Measurements from ENCODE around the gene RTKN2.

Gene RTKN2

GRCh38 chr10:62214364-62214874 is 54.2 kb downstream of the RTKN2 start:
- no peak for DNase-seq

- DNase-seq, result no peak
Observed at GRCh38 chr10:62205750-62206399, 62.8 kb downstream of the RTKN2 start.

- no peak for DNase-seq
Observed at GRCh38 chr10:62199584-62199983, 69.1 kb downstream of the RTKN2 start.

- DNase-seq, result no peak
Observed at GRCh38 chr10:62196528-62196927, 72.1 kb downstream of the RTKN2 start.

- DNase-seq, result no peak
Observed at GRCh38 chr10:62195675-62195926, 73.0 kb downstream of the RTKN2 start.

- DNase-seq, result no peak
Observed at GRCh38 chr10:62194924-62195674, 73.5 kb downstream of the RTKN2 start.

GRCh38 chr10:62193479-62193878 is 75.2 kb downstream of the RTKN2 start:
- DNase-seq, result no peak

- DNase-seq, result no peak
Observed at GRCh38 chr10:62189131-62189530, 79.5 kb downstream of the RTKN2 start.

GRCh38 chr10:62188021-62188616 is 80.5 kb downstream of the RTKN2 start:
- no peak for DNase-seq

- no peak for DNase-seq
Observed at GRCh38 chr10:62186999-62187675, 81.5 kb downstream of the RTKN2 start.

GRCh38 chr10:62185919-62186692 is 82.5 kb downstream of the RTKN2 start:
- no peak for DNase-seq

GRCh38 chr10:62183857-62184795 is 84.5 kb downstream of the RTKN2 start:
- DNase-seq, result no peak

- no peak for DNase-seq
Observed at GRCh38 chr10:62183442-62183841, 85.2 kb downstream of the RTKN2 start.

GRCh38 chr10:62182595-62182994 is 86.0 kb downstream of the RTKN2 start:
- DNase-seq, result no peak

- no peak for DNase-seq
Observed at GRCh38 chr10:62182171-62182570, 86.5 kb downstream of the RTKN2 start.

- no peak for DNase-seq
Observed at GRCh38 chr10:62180677-62181076, 88.0 kb downstream of the RTKN2 start.

GRCh38 chr10:62178568-62178967 is 90.1 kb downstream of the RTKN2 start:
- no peak for DNase-seq

- DNase-seq, result no peak
Observed at GRCh38 chr10:62177111-62177510, 91.5 kb downstream of the RTKN2 start.

GRCh38 chr10:62175251-62175650 is 93.4 kb downstream of the RTKN2 start:
- DNase-seq, result no peak

GRCh38 chr10:62172465-62172864 is 96.2 kb downstream of the RTKN2 start:
- no peak for DNase-seq

GRCh38 chr10:62171791-62172190 is 96.9 kb downstream of the RTKN2 start:
- DNase-seq, result no peak

- no peak for DNase-seq
Observed at GRCh38 chr10:62170732-62171131, 97.9 kb downstream of the RTKN2 start.

All from activated CD4-positive, alpha-beta T cell treated with anti-CD3 and anti-CD28 coated beads, Interleukin-2, amount 50 U/mL, for 1 hour (primary cell).